ENCODE measurements around the gene C1R.

Gene C1R

GRCh38 chr12:7096006-7096932 lies 4.0 kb upstream of the C1R start:
- no peak for DNase-seq

GRCh38 chr12:7093892-7094291 lies 1.6 kb upstream of the C1R start:
- DNase-seq = no peak

- no peak for DNase-seq
These were observed 1.2 kb upstream of the C1R start for GRCh38 chr12:7093486-7093885.

DNA sequence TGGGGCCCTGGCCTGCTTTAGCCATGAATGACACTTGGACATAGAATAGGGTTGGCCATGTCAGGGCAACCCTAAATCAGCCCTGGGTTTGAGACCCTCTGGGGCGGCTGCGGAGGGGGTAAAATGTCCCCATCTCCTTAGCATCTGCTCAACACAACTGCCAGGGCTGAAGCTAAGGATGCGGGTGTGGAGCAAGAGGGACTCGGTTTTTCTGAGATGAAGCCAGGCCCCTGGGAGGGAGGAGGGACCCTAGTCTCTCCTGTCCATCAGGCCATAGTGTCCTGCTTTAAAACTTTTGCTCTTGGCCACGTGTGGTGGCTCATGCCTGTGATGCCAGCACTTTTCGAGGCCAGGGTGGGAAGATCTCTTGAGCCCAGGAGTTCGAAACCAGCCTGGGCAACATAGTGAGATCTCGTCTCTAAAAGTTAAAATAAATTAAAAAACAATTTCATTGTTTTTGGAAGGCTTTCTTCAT lies 778 bp upstream of the C1R start:
- DNase-seq = no peak

- no peak for DNase-seq
These were observed 501 bp downstream of the C1R start for GRCh38 chr12:7091660-7092228.

- DNase-seq = no peak
These were observed 1.1 kb downstream of the C1R start for GRCh38 chr12:7091171-7091570.

GRCh38 chr12:7090222-7090998 lies 1.8 kb downstream of the C1R start:
- no peak for DNase-seq

GRCh38 chr12:7089196-7089871 lies 2.9 kb downstream of the C1R start:
- DNase-seq = no peak

DNA sequence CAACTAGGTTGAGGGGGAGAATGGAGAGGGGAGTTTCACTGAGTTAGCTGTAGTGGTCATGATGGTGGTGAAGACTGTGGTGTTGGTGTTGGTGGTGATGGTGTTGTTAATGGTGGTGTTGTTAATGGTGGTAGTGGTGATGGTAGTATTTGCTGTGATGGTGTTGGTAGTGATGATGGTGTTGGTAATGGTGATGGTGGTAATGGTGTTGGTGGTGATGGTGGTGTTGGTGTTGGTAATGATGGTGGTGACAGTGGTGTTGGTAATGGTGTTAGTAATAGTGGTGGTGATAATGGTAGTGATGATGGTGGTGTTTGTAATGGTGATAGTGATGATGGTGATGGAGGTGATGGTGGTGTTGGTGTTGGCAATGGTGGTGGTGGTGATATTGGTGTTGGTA lies 9.1 kb downstream of the C1R start:
- no peak for DNase-seq

- DNase-seq = no peak
These were observed 11.2 kb downstream of the C1R start for GRCh38 chr12:7081037-7081436.

DNA sequence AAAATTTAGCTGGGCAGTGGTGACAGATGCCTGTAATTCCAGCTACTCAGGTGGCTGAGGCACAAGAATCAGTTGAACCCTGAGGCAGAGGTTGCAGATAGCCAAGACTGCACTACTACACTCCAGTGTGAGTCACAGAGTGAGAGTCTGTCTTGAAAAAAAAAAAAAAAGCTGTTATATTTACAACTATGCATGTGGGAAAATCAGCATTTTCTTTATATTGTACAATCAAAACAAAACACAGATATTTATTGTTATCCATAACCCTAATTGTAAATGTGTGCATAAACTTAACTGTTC lies 12.5 kb downstream of the C1R start:
- no peak for DNase-seq

GRCh38 chr12:7078163-7078562 lies 14.1 kb downstream of the C1R start:
- no peak for DNase-seq

GRCh38 chr12:7076493-7076892 lies 15.8 kb downstream of the C1R start:
- DNase-seq = no peak

DNA sequence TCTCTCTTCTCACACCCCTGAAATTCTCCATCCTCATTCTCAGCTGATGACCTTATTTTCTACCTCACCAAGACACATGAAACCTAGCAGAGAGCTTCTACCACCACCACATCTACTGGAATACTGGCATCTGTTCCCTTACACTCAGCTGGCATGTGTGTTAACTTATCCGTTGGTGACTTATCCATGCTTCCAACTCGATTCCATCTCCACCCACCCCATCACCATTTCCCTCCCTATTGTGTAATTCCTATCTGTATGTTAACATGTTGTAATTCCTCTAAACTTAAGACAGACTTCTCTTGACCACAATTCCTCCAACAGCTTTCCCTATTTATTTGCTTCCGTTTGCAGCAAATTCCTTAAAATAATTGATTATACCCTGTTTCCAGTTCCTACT lies 16.3 kb downstream of the C1R start:
- DNase-seq = no peak

GRCh38 chr12:7075518-7075917 lies 16.7 kb downstream of the C1R start:
- no peak for DNase-seq

- no peak for DNase-seq
These were observed 18.3 kb downstream of the C1R start for GRCh38 chr12:7073946-7074345.

- DNase-seq = no peak
These were observed 19.7 kb downstream of the C1R start for GRCh38 chr12:7072554-7072953.

GRCh38 chr12:7072035-7072434 lies 20.2 kb downstream of the C1R start:
- no peak for DNase-seq

GRCh38 chr12:7069386-7069785 lies 22.9 kb downstream of the C1R start:
- DNase-seq = no peak

DNA sequence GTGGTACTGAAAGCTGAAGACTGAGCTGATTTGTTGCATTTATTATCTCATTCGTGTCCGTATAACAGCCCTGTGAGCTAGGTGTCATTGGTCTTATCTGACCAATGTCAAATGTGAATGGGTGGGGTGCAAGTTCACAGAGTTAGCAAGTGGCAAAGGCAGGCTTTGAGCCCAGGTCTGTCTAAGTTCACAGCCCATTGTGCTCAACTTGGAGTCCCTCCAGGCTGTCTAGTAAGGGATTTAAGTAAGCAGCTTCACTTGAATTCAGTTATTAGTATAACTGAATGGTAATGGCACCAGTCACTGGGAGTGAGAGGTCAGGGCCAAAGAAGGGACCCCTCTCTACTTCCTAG lies 23.3 kb downstream of the C1R start:
- no peak for DNase-seq

DNA sequence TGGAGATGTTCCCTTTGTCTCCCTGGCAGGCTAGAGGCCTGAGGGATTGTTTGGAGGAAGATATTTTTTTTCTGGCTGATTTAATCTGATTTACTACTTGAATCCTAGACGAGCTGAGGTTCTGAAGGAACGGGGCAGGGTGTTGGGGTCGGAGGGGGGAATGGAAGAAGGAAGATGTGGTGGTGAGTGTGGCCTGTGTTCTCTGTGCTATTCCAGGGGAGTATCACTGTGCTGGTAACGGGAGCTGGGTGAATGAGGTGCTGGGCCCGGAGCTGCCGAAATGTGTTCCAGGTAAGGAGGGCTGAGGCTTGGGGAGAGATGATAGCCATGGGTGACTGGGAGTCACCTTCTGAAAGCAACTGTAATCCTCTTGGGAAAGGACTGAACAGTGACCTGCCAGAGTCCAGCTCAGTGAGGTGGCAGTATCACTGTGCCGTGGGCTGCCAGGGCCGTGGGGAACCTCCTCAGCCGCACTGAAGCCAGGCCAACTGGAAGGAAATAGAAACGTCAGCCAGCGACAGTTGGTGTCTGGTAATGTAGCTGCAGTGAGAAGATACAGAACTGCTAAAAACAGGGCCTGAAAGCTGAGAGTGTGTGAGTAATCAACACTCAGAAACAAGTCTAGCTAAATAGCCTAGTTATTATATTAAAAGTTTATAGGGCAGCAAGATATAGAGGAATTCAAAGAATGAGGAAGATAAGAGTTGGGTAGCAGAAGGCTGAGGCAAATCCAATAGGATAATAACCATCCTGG lies 23.8 kb downstream of the C1R start:
- no peak for DNase-seq

DNA sequence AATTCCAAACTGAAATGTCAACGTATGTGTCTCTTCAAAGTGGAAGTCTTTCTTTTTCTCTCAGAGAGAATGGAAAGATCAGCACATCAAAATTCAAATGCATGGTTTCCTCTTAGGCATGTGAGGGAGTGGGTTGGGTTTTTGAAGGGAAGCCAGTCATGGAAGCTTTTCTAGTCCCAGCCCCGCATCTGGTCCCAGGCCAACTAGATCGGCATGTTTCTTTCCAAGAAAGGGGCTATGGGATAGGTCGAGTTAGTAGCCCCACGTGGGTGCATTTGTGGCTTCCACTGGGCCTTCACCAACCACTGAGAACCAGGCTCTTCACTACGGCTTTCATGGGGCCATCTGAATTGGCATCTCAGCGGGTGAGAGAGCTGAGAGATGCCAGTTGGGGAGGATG lies 25.1 kb downstream of the C1R start:
- DNase-seq = no peak

DNA sequence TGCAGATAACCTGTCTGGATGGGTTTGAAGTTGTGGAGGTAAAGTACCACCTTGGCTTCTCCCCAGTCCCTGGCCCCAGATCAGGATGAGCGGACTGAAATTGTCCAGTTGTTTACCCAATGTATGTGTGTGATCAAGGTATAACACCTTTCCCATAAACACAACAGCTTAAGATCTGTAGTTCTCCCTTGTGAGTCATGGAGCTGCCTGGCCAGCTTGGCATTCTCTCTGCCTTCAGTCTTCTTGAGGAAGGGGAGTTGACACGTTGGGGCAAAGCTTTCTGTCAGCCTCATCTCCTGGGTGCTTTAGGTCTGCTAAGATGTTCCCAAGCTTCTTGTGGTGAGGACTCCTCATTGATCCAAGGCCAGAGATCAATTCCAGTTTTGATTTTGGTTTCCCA lies 25.6 kb downstream of the C1R start:
- no peak for DNase-seq
